Activated CD8-positive, alpha-beta T cell treated with anti-CD3 and anti-CD28 coated beads for 36 hours (primary cell): ENCODE results near the gene UBE4B. TPM values are rescaled to one million over a fixed set of nuclear protein-coding genes. Genes with fewer than 3 reads are reported as not detected.

Experiments
- ATAC-seq: fragments of 200-7000 bp; cut with Tn5 transposase; one replicate; pipeline ENCODE4 v1.10.0; 2021; ENCODE audit warnings: mild to moderate bottlenecking, moderate library complexity
- CTCF ChIA-PET: fragments of 350-600 bp; sonication (Branson Sonifier 250); formaldehyde crosslinking; loops from one replicate; lab custom pipeline; 2021; ENCODE audit warnings: antibody characterized with exemption; lab: Charles Lee
- POLR2A ChIA-PET: fragments of 350-600 bp; sonication (Branson Sonifier 250); formaldehyde crosslinking; loops from one replicate; lab custom pipeline; 2021; ENCODE audit warnings: antibody characterized with exemption; lab: Charles Lee
- DNase-seq: peaks from one replicate; pipeline ENCODE4 v3.0.0-alpha.2; 2020
- H3K27ac Mint-ChIP-seq: one replicate; pipeline ENCODE4 v1.8.0; 2021; ENCODE audit warnings: mild to moderate bottlenecking, mixed read lengths
- H3K27me3 Mint-ChIP-seq: one replicate; pipeline ENCODE4 v1.8.0; 2021; ENCODE audit warnings: mixed read lengths
- H3K36me3 Mint-ChIP-seq: one replicate; pipeline ENCODE4 v1.8.0; 2021; ENCODE audit warnings: low read depth, mixed read lengths
- H3K4me1 Mint-ChIP-seq: one replicate; pipeline ENCODE4 v1.8.0; 2021; ENCODE audit warnings: low read depth, mixed read lengths
- H3K4me3 Mint-ChIP-seq: one replicate; pipeline ENCODE4 v1.8.0; 2021; ENCODE audit warnings: mild to moderate bottlenecking, moderate library complexity, mixed read lengths
- H3K9me3 Mint-ChIP-seq: one replicate; pipeline ENCODE4 v1.8.0; 2021; ENCODE audit warnings: mixed read lengths
- intact Hi-C: fragments of 100-400 bp; cut with micrococcal nuclease; formaldehyde crosslinking; loops from one replicate; pipeline ENCODE4 v1.10.0; 2022
- total RNA-seq, 2 experiments: library from RNA; stranded (reverse); gene quantifications; one replicate each; pipeline ENCODE4 v1.2.3, GENCODE V29; 2021
- TF ChIP-seq, protein P1 (sequence below): fragments of 200-600 bp; IDR thresholded peaks from one replicate; pipeline ENCODE4 v1.8.0; 2022; ENCODE audit warnings: antibody characterized with exemption, mild to moderate bottlenecking

UBE4B gene
- 10 to 100 TPM; 21.0 to 26.2 TPM for total RNA-seq

GRCh38 chr1:10032590-10033358, at the start of gene UBE4B:
UBE4B (plus strand) TSS chr1:10032958; CDS start chr1:10033671, 713 bp downstream.
- intact Hi-C loops, result loop anchor here (10.0 kb wide), 2 partner anchors 88 to 158 kb away; partner anchors contain the start of genes LZIC and NMNAT1
- CTCF ChIA-PET, result interaction anchor here (0.9 to 1.8 kb wide), 6 partner anchors 14 to 177 kb away, joined by 3 to 8 read pairs (median 4); partner anchors contain the start of gene KIF1B
- no peaks in the 10 kb centered on the region for H3K27me3 Mint-ChIP-seq
- H3K4me3 Mint-ChIP-seq, result peak within 1 kb of the TSS; percentile 87
- DNase-seq, result peak; percentile 99
- POLR2A ChIA-PET, result interaction anchor here (1.4 to 2.5 kb wide), 3 partner anchors 16 to 89 kb away, joined by 3 to 8 read pairs (median 6); partner anchors contain the start of genes LZIC and NMNAT1
- TF ChIP-seq, protein P1, sequence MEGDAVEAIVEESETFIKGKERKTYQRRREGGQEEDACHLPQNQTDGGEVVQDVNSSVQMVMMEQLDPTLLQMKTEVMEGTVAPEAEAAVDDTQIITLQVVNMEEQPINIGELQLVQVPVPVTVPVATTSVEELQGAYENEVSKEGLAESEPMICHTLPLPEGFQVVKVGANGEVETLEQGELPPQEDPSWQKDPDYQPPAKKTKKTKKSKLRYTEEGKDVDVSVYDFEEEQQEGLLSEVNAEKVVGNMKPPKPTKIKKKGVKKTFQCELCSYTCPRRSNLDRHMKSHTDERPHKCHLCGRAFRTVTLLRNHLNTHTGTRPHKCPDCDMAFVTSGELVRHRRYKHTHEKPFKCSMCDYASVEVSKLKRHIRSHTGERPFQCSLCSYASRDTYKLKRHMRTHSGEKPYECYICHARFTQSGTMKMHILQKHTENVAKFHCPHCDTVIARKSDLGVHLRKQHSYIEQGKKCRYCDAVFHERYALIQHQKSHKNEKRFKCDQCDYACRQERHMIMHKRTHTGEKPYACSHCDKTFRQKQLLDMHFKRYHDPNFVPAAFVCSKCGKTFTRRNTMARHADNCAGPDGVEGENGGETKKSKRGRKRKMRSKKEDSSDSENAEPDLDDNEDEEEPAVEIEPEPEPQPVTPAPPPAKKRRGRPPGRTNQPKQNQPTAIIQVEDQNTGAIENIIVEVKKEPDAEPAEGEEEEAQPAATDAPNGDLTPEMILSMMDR, result no peak
- H3K4me1 Mint-ChIP-seq, result peaks cover 18% of the 10 kb centered on the region
- H3K36me3 Mint-ChIP-seq, result peaks cover 2% of the 10 kb centered on the region
- ATAC-seq, result peak; percentile 97
- H3K9me3 Mint-ChIP-seq, result no peaks in the 10 kb centered on the region
- H3K27ac Mint-ChIP-seq, result peak within 1 kb of the TSS; percentile 93

- POLR2A ChIA-PET, result no interaction called here
- Mint-ChIP-seq H3K9me3 (no peaks in the 10 kb centered on the region), H3K4me1 (no peaks in the 10 kb centered on the region), H3K27ac (no peak overlapping the region), H3K36me3 (peaks cover 8% of the 10 kb centered on the region), H3K27me3 (no peaks in the 10 kb centered on the region), H3K4me3 (no peak overlapping the region)
- DNase-seq (no peak), ATAC-seq (no peak)
- TF ChIP-seq, protein P1, result no peak
- CTCF ChIA-PET, result no interaction called here
- intact Hi-C loops, result no loop called here
Observed at GRCh38 chr1:9984253-9984652, 48.5 kb upstream of the UBE4B start.

DNA sequence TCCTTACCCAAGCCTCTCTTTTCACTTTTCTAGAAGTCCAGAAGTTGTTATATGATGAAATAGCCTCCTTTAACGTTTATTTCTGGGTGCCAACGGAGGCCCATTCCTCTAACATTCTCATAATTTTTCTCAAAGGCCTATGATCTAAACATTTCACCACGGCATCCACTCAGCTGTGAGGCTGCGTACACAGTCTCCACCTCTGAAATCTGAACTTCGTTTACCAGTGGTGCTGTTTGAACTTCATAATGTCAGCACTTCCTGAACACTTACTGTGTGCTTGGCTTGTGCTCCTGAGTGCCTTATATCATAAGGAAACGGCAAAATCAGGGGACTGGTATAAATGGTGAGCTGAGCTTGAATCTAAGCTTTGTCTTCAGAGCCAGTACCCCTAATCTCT, 47.8 kb upstream of the UBE4B start:
- Mint-ChIP-seq H3K36me3 (peaks cover 8% of the 10 kb centered on the region), H3K9me3 (no peaks in the 10 kb centered on the region), H3K27me3 (no peaks in the 10 kb centered on the region), H3K4me1 (no peaks in the 10 kb centered on the region), H3K4me3 (no peak overlapping the region), H3K27ac (no peak overlapping the region)
- intact Hi-C loops, result no loop called here
- TF ChIP-seq, protein P1, result no peak
- POLR2A ChIA-PET, result no interaction called here
- CTCF ChIA-PET, result no interaction called here
- no peak for DNase-seq
- ATAC-seq, result no peak

DNA sequence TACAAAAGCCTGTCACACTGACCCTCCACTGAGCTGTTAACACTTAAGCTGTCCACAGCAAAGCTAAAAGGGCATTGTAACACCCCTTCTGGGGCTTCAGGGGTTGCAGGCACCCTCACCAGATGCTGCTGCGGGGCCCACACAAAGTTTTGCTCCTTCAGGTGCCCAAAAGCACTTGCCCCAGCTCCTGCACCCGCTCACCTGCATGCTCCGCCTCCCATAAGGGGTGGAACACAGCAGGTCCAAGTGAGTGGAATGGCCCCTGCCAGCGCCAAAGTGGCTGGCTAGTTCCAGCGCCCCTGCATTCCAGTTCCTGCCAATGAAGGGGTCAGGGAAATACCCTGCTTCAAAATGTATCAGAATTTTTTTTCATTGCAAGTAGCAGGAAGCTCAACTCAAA, 43.0 kb upstream of the UBE4B start:
- no peak for DNase-seq
- CTCF ChIA-PET, result interaction anchor here (1.0 kb wide), 1 partner anchor 36 kb away, joined by 3 read pairs; no protein-coding TSS in a partner anchor

More for the DNA sequence above, 43.0 kb upstream of the UBE4B start:
- H3K9me3 Mint-ChIP-seq, result no peaks in the 10 kb centered on the region
- ATAC-seq, result no peak
- no peaks in the 10 kb centered on the region for H3K4me1 Mint-ChIP-seq
- TF ChIP-seq, protein P1, result no peak
- intact Hi-C loops, result no loop called here
- POLR2A ChIA-PET, result no interaction called here
- peaks cover 2% of the 10 kb centered on the region for H3K27me3 Mint-ChIP-seq
- H3K27ac Mint-ChIP-seq, result no peak overlapping the region
- no peak overlapping the region for H3K4me3 Mint-ChIP-seq
- H3K36me3 Mint-ChIP-seq, result no peaks in the 10 kb centered on the region
